Spinal cord (tissue), 10 donors: ENCODE results near the gene GPR35. TPM values are rescaled to one million over a fixed set of nuclear protein-coding genes. Genes with fewer than 3 reads are reported as not detected.

Source experiments
- DNase-seq, 6 donors: peaks; one replicate each; pipeline versions ENCODE4 v3.0.0 to v3.0.0-alpha.2; 2013 to 2015; ENCODE audit warnings: low spot score in 6 of 6, low read depth in 4 of 6
- H3K27ac ChIP-seq: one replicate; pipeline ENCODE4 v1.5.1; 2013; ENCODE audit warnings: low read depth, low read length, control low read depth
- H3K27me3 ChIP-seq: one replicate; pipeline ENCODE4 v1.6.1; 2013; ENCODE audit warnings: low read length; ENCODE audit not compliant: control insufficient read depth, insufficient read depth
- H3K36me3 ChIP-seq: one replicate; pipeline ENCODE4 v1.6.1; 2013; ENCODE audit warnings: low read length; ENCODE audit not compliant: control insufficient read depth, insufficient read depth
- H3K4me1 ChIP-seq: one replicate; pipeline ENCODE4 v1.6.1; 2013; ENCODE audit warnings: low read length; ENCODE audit not compliant: control insufficient read depth, insufficient read depth
- H3K4me3 ChIP-seq: one replicate; pipeline ENCODE4 v1.5.1; 2013; ENCODE audit warnings: low read depth, low read length, control low read depth
- H3K9me3 ChIP-seq: one replicate; pipeline ENCODE4 v1.6.1; 2013; ENCODE audit warnings: low read length; ENCODE audit not compliant: control insufficient read depth, insufficient read depth
- WGBS: methylation state at CpG from one replicate; pipeline ENCODE4 v1.1.5; 2013; ENCODE audit warnings: missing lambda C conversion rate; ENCODE audit not compliant: insufficient coverage; 5-methylcytosine and 5-hydroxymethylcytosine counted together
- polyA plus RNA-seq, 2 donors: library from polyadenylated mRNA; unstranded; fragments of 120-200 nt; gene quantifications; one replicate each; pipeline ENCODE4 v1.2.1, GENCODE V29; 2013; ENCODE audit not compliant: insufficient read length in 2 of 2
- total RNA-seq, 2 donors: library from RNA; depleted of rRNA in 1 of 2; stranded (reverse); fragments of 120-200 nt in 1 of 2; fragments of >200 nt in 1 of 2; gene quantifications; one replicate each; pipeline versions ENCODE4 v1.2.3 to v1.2.4, GENCODE V29; 2013 to 2014
- donor health status: healthy.

Gene GPR35
- total and polyA plus RNA-seq, 4 donors: 1.9 to 3.9 (median 2.4) TPM

- Histone ChIP-seq H3K4me3 (no peak overlapping the region), H3K27me3 (no peaks in the 10 kb centered on the region), H3K27ac (no peak overlapping the region), H3K36me3 (peaks cover 12% of the 10 kb centered on the region), H3K4me1 (no peaks in the 10 kb centered on the region), H3K9me3 (no peaks in the 10 kb centered on the region)
- no peak for DNase-seq
- WGBS: 69% methylated on average over 2 of the region's 5 CpGs
Observed at GRCh38 chr2:240629619-240629967, 4.3 kb downstream of the GPR35 start.

- no peak overlapping the region for H3K27ac ChIP-seq
- no peak for DNase-seq
- peaks cover 12% of the 10 kb centered on the region for H3K36me3 ChIP-seq
- 92% methylated on average over 50 of the region's 50 CpGs for WGBS
- H3K27me3 ChIP-seq: no peaks in the 10 kb centered on the region
- H3K4me1 ChIP-seq: no peaks in the 10 kb centered on the region
- H3K9me3 ChIP-seq: no peaks in the 10 kb centered on the region
- H3K4me3 ChIP-seq: no peak overlapping the region
Observed at GRCh38 chr2:240629968-240630770, 4.9 kb downstream of the GPR35 start.

DNA sequence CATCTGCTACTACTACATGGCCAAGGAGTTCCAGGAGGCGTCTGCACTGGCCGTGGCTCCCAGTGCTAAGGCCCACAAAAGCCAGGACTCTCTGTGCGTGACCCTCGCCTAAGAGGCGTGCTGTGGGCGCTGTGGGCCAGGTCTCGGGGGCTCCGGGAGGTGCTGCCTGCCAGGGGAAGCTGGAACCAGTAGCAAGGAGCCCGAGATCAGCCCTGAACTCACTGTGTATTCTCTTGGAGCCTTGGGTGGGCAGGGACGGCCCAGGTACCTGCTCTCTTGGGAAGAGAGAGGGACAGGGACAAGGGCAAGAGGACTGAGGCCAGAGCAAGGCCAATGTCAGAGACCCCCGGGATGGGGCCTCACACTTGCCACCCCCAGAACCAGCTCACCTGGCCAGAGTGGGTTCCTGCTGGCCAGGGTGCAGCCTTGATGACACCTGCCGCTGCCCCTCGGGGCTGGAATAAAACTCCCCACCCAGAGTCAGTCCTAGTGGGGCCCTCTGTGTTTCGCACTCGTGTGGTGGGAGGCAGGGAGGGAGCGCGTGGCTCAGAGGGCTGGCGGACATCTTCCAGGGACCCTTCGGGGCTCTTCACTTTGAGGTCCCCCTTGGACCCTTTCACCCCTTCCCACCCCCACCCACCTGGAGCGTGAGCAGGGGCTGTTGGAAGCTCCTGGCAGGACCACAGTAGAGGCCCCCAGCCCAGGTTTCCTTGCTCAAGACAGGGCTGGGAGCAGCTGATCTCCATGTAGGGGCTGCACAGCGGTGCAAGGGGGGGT, 5.7 kb downstream of the GPR35 start:
- DNase-seq: no peak
- WGBS: 88% methylated on average over 15 of the region's 21 CpGs

DNA sequence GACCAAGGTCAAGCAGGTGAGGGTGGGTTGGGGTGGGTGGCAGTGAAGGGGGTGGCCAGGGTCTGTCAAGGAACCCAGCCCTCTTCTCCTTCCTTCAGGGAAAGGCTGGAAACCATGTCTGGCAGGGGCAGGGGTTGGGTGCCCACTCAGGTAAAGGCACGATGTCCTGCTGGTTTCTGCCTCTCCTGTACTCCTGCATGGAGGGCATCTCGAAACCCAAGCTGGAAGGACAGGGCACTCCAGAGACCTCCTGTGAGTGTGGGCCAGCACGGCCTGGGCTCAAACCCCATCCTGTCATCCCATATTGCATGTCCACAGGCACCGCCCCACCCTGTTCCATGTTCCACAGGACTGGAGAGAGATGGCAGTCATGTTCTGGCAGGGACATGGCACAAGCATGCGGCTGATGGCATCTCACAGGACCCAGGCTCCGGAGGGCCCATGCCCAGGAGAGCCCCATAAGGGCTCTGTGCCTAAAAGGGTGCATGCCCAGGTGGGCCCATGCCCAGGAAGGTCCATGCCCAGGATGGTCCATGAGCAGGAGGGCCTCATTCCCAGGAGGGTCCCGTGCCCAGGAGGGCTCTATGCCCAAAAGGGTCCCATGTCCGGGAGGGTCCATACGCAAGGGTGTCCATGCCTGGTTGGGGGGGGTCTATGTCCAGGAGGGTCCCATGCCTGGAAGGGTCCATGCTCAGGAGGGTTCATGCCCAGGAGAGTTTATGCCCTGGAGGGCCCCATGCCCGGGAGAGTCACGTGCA, 6.4 kb downstream of the GPR35 start:
- no peaks in the 10 kb centered on the region for H3K27me3 ChIP-seq
- no peaks in the 10 kb centered on the region for H3K9me3 ChIP-seq
- H3K36me3 ChIP-seq: peaks cover 12% of the 10 kb centered on the region
- H3K4me1 ChIP-seq: no peaks in the 10 kb centered on the region
- 82% methylated on average over 11 of the region's 11 CpGs for WGBS
- H3K27ac ChIP-seq: no peak overlapping the region
- H3K4me3 ChIP-seq: no peak overlapping the region
- no peak for DNase-seq

More for the DNA sequence above, 5.7 kb downstream of the GPR35 start:
- H3K27me3 ChIP-seq: no peaks in the 10 kb centered on the region
- H3K9me3 ChIP-seq: no peaks in the 10 kb centered on the region
- no peaks in the 10 kb centered on the region for H3K4me1 ChIP-seq
- no peak overlapping the region for H3K4me3 ChIP-seq
- H3K36me3 ChIP-seq: peaks cover 12% of the 10 kb centered on the region
- H3K27ac ChIP-seq: no peak overlapping the region

GRCh38 chr2:240632306-240632721, 7.0 kb downstream of the GPR35 start:
- Histone ChIP-seq H3K9me3 (no peaks in the 10 kb centered on the region), H3K27ac (no peak overlapping the region), H3K4me3 (no peak overlapping the region), H3K36me3 (peaks cover 12% of the 10 kb centered on the region), H3K27me3 (no peaks in the 10 kb centered on the region), H3K4me1 (no peaks in the 10 kb centered on the region)
- no peak for DNase-seq
- 90% methylated on average over 1 of the region's 1 CpG for WGBS

GRCh38 chr2:240635121-240635997, 10.1 kb downstream of the GPR35 start:
- Histone ChIP-seq H3K27ac (no peak overlapping the region), H3K9me3 (no peaks in the 10 kb centered on the region), H3K27me3 (no peaks in the 10 kb centered on the region), H3K4me1 (no peaks in the 10 kb centered on the region), H3K4me3 (no peak overlapping the region), H3K36me3 (peaks cover 7% of the 10 kb centered on the region)
- DNase-seq: no peak
- WGBS: 70% methylated on average over 6 of the region's 6 CpGs

- 82% methylated on average over 2 of the region's 3 CpGs for WGBS
- Histone ChIP-seq H3K27ac (no peak overlapping the region), H3K36me3 (peaks cover under 1% of the 10 kb centered on the region), H3K4me1 (no peaks in the 10 kb centered on the region), H3K9me3 (no peaks in the 10 kb centered on the region), H3K4me3 (no peak overlapping the region), H3K27me3 (peaks cover 2% of the 10 kb centered on the region)
- no peak for DNase-seq
Observed at GRCh38 chr2:240635998-240636547, 10.8 kb downstream of the GPR35 start.

DNA sequence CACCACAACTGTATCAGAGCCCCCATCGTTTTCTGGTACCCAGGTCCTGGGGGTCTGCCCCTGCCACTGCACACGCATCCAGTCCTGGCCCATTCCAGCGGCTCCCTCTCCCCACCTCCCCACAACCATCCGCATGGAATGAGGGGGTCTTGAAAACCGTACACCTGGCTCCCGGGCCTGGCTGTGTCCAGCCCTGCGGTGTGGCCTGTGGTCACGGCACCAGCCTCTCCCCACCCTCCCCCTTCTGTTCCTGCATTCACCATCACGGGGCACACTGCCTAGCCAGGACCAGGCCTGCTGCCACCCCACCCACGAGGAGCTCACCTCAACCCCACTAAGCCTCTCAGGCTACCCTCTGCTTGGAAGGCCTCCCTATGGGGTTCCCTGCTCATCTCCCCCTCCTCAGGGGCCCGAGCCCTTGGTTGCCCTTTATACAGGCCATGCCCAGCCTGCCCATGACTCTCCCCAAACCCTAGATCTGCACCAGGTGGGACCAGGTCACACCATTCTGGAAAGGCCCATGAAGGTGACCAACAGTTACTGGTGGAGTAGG, 11.4 kb downstream of the GPR35 start:
- H3K4me1 ChIP-seq: no peaks in the 10 kb centered on the region
- H3K4me3 ChIP-seq: no peak overlapping the region
- H3K9me3 ChIP-seq: no peaks in the 10 kb centered on the region
- peaks cover 2% of the 10 kb centered on the region for H3K27me3 ChIP-seq
- DNase-seq: no peak
- no peaks in the 10 kb centered on the region for H3K36me3 ChIP-seq
- no peak overlapping the region for H3K27ac ChIP-seq
- WGBS: 82% methylated on average over 11 of the region's 11 CpGs
